Dermis blood vessel endothelial cell (primary cell): Measurements from ENCODE around the gene PBX1. TPM values are rescaled to one million over a fixed set of nuclear protein-coding genes. Genes with fewer than 3 reads are reported as not detected.
A peak's percentile ranks its signal among the peaks of the same experiment; 100 is the strongest.

Source experiments
- DNase-seq: peaks from one replicate; pipeline ENCODE4 v3.0.0; 2010
- total RNA-seq: library from RNA; depleted of rRNA; stranded (reverse); fragments of >200 nt; gene quantifications from 2 replicates; pipeline ENCODE4 v1.2.3, GENCODE V29; 2014

The PBX1 gene
- total RNA-seq, 1 donor from 2014 or later, result 12.4 TPM

- DNase-seq, result no peak
Measured at GRCh38 chr1:164785841-164786534, 227.0 kb downstream of the PBX1 start.

GRCh38 chr1:164786980-164787833, 228.2 kb downstream of the PBX1 start:
- DNase-seq, result peak; percentile 80

GRCh38 chr1:164787834-164788231, 228.8 kb downstream of the PBX1 start:
- no peak for DNase-seq

GRCh38 chr1:164790081-164790480, 231.1 kb downstream of the PBX1 start:
- no peak for DNase-seq

GRCh38 chr1:164792410-164793004, 233.5 kb downstream of the PBX1 start:
- DNase-seq, result no peak

GRCh38 chr1:164794356-164794755, 235.4 kb downstream of the PBX1 start:
- no peak for DNase-seq

GRCh38 chr1:164796916-164797315, 237.9 kb downstream of the PBX1 start:
- DNase-seq, result no peak

- no peak for DNase-seq
Measured at GRCh38 chr1:164801246-164801731, 242.3 kb downstream of the PBX1 start.

- no peak for DNase-seq
Measured at GRCh38 chr1:164801791-164802502, 243.0 kb downstream of the PBX1 start.

GRCh38 chr1:164802529-164803282, 243.7 kb downstream of the PBX1 start:
- DNase-seq, result no peak

GRCh38 chr1:164803366-164803765, 244.4 kb downstream of the PBX1 start:
- DNase-seq, result no peak

GRCh38 chr1:164804366-164804765, 245.4 kb downstream of the PBX1 start:
- DNase-seq, result no peak

- peak; percentile 21 for DNase-seq
Measured at GRCh38 chr1:164805399-164805798, 246.4 kb downstream of the PBX1 start.

- no peak for DNase-seq
Measured at GRCh38 chr1:164806531-164806930, 247.5 kb downstream of the PBX1 start.

GRCh38 chr1:164813776-164814175, 254.8 kb downstream of the PBX1 start:
- DNase-seq, result no peak

GRCh38 chr1:164821648-164822047, 262.7 kb downstream of the PBX1 start:
- no peak for DNase-seq

- no peak for DNase-seq
Measured at GRCh38 chr1:164823486-164824279, 264.7 kb downstream of the PBX1 start.

- DNase-seq, result no peak
Measured at GRCh38 chr1:164824542-164824941, 265.6 kb downstream of the PBX1 start.

GRCh38 chr1:164830628-164831027, 271.6 kb downstream of the PBX1 start:
- no peak for DNase-seq

- no peak for DNase-seq
Measured at GRCh38 chr1:164834641-164835040, 275.7 kb downstream of the PBX1 start.

GRCh38 chr1:164836614-164837018, 277.6 kb downstream of the PBX1 start:
- DNase-seq, result no peak
